Left forelimb (tissue), 1 donor: ENCODE results near the gene ADAM8.

Experiments used
- DNase-seq: peaks from one replicate; pipeline ENCODE4 v3.0.0-alpha.2; 2018; ENCODE audit warnings: low spot score

The ADAM8 gene

GRCh38 chr10:133281628-133282372 lies 5.1 kb upstream of the ADAM8 start:
- DNase-seq, result no peak

DNA sequence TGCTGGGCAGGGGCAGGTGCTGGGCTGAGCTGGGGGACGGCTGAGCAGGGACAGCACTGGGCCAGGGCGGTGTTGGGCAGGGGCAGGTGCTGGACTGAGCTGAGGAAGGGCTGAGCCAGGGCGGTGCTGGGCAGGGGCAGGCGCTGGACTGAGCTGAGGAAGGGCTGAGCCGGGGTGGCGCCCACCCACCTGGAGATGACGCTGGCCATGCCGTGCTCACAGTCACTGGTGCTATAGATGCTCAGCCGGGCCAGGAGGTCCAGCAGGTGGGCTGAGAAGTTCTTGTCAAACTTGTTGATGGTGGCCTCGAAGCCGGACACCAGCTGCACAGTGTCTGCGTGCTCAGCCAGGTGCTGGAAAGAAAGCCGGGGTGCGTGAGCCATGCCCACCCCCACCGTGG lies 4.4 kb upstream of the ADAM8 start:
- no peak for DNase-seq

DNA sequence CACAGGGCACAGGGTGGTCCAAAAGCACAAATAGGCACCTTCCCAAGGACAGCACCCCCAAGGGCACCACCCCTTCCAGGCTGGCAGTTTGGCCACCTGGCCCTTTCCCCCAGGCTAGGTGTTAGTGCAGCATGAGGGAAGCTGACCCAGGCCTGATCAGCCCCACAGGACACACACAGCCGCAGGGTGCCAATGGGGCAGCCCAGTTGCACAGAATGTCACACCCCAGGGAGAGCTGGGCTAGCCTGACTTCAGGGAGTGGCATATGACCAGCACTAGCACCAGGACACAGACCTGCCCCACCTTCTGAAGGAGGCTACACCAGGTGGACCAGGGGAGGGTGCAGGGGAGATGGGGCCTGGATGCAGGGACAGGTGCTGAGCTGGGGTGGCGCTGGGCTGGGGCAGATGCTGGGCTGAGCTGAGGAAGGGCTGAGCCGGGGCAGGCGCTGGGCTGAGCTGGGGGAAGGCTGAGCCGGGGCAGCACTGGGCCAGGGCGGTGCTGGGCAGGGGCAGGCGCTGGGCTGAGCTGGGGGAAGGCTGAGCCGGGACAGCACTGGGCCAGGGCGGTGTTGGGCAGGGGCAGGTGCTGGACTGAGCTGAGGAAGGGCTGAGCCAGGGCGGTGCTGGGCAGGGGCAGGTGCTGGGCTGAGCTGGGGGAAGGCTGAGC lies 3.9 kb upstream of the ADAM8 start:
- DNase-seq, result no peak

DNA sequence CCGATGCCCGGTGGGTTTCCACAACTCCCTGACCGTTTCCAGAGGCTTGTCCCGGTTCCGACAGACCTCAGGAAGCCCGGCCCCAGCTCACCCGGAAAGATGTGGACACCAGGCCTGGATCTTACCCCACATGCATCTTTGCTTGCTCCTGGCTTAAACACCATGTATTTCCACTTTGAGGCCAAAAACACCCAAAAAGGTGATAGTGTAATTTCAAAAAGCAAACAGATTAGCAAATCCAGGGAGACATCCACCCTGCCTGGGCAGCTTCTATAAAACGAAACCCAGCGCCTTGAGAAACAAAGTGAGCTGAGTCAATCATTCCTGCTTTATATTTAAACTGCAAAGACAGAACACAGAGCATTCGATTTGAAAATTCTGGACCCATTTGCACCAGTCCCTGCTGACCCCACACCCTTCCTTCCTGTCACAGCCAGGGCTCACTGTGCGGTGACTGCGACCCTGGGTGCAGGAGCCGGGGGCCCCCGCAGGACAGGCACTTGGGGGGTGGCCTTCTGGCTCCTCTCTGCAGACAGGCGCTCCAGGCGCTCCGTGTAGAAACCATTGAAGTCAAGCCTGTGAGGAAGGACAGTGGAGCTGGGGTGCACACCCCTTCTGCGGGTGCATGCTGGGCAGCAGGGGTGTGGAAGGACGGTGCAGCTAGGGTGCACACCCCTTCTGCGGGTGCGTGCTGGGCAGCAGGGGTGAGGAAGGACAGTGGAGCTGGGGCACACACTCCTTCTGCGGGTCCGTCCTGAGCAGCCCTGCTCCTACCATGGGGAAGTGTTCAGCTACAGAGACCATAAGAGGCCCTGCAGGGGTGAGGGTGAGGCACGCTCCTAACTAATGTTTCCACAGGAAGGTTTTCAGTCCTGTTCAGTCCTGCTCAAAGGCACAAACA lies 2.9 kb upstream of the ADAM8 start:
- DNase-seq, result no peak

DNA sequence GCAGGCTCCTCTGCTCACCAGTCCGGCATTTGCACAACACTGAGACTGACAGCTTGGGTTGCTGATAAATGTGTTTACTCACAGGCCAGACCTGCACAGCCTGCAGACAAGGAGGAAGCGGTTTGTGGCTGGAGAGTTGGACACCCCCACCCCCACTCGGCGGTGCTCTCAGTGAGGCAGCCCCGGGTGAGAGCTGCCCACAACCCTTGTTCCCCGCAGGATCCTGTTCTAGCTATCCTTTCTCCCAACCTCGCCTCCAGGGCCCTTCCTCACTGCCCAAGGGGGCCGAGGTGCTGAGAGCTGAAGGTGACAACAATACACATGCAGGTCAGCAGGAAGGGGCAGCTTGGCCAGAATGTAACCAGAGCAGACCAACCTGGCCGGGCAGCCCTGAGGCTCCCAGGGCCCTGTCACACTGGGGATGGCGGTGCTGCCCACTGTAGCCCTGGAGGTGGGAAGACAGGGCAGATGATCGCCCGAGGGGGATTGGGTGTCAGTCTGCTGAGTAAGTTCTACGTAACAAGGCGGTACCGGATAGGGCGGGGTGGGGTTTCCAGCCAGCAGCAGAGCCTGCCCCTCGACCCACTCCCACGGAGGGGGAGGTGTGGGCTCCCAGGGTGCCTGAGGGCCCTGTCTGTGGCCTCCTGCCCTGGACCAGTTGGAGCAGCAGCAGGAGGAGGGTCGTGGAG lies 2.1 kb upstream of the ADAM8 start:
- DNase-seq, result no peak

DNA sequence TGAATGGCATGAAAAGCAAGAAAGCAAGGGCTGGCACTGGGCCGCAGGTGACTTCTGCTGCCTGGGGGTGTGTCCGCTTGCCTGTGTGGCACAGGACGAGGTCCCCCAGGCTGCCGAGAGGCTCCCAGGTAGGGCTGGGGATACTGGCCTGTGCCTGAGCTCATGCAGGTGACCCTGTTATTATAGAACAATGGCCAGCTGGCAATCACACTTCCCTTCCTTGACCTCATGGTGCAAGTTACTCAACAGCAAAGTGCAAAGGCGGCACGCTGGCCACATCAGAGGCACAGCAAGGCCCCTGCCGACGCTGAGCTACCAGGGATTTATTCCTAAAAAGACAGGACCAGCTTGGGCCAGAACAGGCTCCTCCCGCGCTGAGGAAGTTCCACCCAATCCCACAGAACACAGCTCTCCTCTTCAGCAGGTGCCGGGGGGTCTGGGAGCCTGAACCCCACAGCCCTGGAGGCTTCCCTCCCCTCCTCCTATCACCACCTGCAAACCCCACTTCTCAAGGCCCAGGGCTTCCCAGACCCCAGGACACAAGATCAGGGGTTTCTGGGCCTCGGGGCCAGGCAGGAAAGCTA lies 1.4 kb upstream of the ADAM8 start:
- DNase-seq, result no peak

- no peak for DNase-seq
Observed at GRCh38 chr10:133277277-133277992, 767 bp upstream of the ADAM8 start.

DNA sequence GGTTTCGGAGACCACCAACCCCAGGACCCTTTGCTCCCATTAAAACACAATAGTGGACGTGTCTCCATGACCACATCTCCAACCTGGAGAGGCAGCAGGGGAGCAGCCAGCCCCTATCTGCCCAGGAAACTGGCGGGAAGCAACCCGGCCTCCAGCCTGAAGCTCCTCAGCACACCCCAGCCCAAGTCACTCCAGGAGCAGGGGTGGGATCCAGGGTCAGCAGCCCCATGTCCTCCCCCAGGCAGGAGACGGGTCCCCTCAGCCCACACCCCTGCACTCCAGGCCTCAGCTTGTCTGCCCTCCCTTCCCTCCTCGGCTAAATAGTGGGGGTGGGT lies 601 bp downstream of the ADAM8 start:
- DNase-seq, result no peak

DNA sequence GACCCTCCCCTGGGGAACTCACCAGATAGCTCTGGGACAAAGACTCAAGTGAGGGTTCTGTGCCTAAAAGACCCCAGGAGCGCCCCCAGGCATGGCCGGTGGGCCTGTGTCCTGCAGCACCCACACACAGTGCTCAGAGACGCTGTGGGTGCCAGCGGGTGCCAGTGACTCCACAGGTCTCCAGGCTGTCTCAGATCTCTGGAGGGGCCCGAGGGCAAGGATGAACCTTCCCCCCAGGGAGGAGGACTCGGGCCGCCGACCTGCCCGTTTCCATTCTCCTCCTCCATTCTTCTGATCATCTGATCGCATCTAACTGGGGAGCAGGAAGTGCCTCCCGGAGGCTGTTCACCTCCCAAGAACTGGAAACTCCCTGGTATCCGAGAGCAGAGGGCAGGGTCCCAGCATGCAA lies 980 bp downstream of the ADAM8 start:
- DNase-seq, result no peak

- DNase-seq, result no peak
Observed at GRCh38 chr10:133274751-133275683, 1.7 kb downstream of the ADAM8 start.

DNA sequence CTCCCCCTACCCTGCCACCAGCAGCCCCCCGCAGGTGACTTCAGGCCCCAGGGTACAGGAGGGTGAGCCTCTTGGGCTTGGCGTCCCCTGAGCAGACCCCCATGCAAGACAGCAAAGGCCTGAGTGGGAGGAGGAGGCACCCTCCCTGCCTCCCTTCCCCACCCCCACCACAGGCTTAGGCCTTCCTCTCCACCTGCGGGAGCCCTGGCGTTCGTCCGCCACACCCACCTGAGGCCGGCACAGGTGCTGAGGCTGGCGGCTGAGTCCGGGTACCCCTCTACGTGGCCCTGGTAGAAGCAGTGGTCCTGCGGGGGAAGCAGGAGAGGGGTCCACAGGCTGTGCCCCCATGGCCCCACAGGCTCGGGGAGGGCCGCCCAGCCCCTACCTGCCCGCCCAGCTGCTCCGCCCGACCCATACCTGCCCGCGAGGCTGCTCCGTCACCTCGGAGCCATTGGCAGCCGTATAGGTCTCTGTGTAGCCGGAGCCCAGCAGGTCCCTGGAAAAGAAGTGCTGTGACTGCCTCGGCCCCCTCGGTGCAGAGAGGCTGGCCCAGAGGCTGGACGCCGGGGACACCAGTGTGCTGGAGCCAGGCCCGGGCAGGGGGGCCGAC lies 3.0 kb downstream of the ADAM8 start:
- DNase-seq, result no peak

- no peak for DNase-seq
Observed at GRCh38 chr10:133272964-133273420, 3.7 kb downstream of the ADAM8 start.

DNA sequence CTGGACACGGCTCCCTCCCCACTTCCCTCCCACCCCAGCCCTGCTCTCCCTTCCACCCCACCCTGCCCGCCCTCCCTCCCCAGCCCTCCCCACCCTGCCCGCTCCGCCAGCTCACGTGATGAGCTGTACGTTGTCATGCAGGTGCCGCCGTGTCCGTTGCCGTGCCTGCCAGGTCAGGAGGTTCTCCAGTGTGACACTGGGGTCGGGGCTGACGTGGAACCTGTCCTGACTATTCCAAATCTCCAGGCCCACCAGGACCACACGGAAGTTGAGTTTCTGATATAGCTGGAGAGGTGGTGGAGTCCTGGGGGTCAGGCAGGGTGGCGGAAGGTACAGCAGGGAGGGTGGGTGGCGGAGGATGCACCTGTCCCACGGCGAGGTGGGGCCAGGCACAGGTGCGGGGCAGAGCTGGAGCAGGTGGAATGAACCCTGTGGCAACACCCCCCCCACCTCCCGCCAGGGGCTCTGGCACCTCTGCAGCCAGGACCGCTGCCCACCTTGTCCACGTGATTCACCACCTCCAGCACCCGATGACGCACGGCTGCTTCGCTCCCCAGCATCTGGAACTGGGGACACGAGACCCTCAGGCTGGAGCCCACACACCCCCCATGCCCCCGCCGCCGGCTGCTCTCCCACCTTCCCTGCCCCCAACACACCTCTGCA lies 4.2 kb downstream of the ADAM8 start:
- no peak for DNase-seq

DNA sequence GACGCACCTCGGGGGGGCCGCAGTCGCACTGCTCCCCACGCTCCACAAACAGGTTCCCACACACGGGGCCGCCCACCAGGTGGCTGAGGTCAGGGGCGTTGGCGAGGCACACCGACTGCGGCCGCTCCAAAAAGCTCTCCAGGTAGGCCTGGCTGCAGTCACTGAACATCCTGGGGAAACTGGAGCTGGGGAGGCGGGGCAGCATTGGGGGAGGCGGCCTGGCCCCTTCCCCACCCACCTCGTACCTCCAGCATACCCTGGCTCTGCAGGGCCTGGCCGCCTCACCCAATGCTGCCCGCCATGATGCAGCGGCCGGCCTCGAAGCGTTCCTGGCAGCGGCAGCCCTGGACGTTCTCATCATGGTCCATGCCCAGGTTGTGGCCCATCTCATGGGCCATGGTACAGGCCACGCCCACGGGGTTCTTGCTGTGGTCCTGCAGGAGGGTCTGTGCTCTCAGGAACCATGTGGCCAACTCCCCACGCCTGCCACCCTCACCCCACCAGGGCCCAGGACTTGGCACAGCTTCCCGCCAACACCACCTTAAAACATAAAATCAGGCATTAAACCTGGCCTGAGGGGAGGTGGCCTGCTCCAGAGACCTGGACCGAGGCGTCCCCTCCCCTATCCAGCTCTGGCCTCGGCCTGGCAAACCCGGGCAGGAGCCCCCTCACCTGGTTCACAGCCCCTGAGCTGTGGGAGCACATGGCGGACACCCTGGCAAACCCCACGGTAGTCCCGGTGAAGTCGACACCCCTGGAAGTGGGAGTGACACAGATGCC lies 5.0 kb downstream of the ADAM8 start:
- DNase-seq, result no peak

- DNase-seq, result no peak
Observed at GRCh38 chr10:133270773-133271297, 5.8 kb downstream of the ADAM8 start.

DNA sequence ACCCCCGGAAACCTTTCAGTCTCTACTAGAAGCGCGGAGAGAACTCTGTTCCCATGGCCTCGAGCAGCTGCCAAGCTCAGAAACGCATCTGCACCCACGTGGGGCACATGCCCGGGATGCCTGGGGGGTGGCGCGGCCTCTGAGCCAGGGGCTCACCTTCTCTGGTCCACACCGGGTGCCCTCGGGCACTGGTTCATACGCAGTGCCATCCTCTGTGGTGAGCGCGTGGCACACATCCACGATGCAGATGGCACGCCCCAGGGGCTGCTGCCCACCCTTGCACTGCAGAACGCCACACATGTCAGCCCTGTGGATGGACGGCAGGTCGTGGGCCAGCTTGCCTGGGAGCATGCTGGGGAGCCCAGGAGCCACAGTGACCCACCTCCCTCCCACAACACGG lies 6.5 kb downstream of the ADAM8 start:
- DNase-seq, result no peak

- no peak for DNase-seq
Observed at GRCh38 chr10:133269367-133269766, 7.3 kb downstream of the ADAM8 start.

- no peak for DNase-seq
Observed at GRCh38 chr10:133268532-133268931, 8.1 kb downstream of the ADAM8 start.
